Thymus (tissue), 11 donors: Measurements from ENCODE around the gene ADORA2A. TPM values are rescaled to one million over a fixed set of nuclear protein-coding genes. Genes with fewer than 3 reads are reported as not detected.

Source experiments
- DNase-seq, 9 donors: peaks; one replicate each; pipeline ENCODE4 v3.0.0-alpha.2; 2013; ENCODE audit warnings: low spot score in 9 of 9, low read depth in 6 of 9, missing footprints in 1 of 9
- H3K27ac ChIP-seq, 2 donors: one replicate each; pipeline ENCODE4 v1.5.1; 2013; ENCODE audit warnings: control low read depth in 1 of 2, low read depth in 1 of 2, low read length in 1 of 2, mild to moderate bottlenecking in 1 of 2, moderate library complexity in 1 of 2
- H3K27me3 ChIP-seq, 2 donors: one replicate each; pipeline ENCODE4 v1.5.1; 2013; ENCODE audit warnings: low read length in 1 of 2; ENCODE audit not compliant: control insufficient read depth in 2 of 2, insufficient read depth in 1 of 2
- H3K36me3 ChIP-seq, 2 donors: one replicate each; pipeline ENCODE4 v1.5.1; 2013; ENCODE audit warnings: low read length in 1 of 2, mild to moderate bottlenecking in 1 of 2, moderate library complexity in 1 of 2; ENCODE audit not compliant: control insufficient read depth in 2 of 2, insufficient read depth in 2 of 2
- H3K4me1 ChIP-seq, 2 donors: one replicate each; pipeline ENCODE4 v1.5.1; 2013; ENCODE audit warnings: low read length in 2 of 2; ENCODE audit not compliant: control insufficient read depth in 2 of 2, insufficient read depth in 2 of 2
- H3K4me3 ChIP-seq, 2 donors: one replicate each; pipeline ENCODE4 v1.5.1; 2013; ENCODE audit warnings: low read length in 2 of 2, control low read depth in 1 of 2, mild to moderate bottlenecking in 1 of 2
- H3K9me3 ChIP-seq, 2 donors: one replicate each; pipeline ENCODE4 v1.5.1; 2013; ENCODE audit warnings: low read length in 1 of 2, mild to moderate bottlenecking in 1 of 2; ENCODE audit not compliant: control insufficient read depth in 2 of 2, insufficient read depth in 1 of 2
- WGBS: extraction: QIAGEN DNeasy Blood & Tissue Kit; methylation state at CpG from one replicate; pipeline ENCODE4 v1.1.7; 2013; 5-methylcytosine and 5-hydroxymethylcytosine counted together
- polyA plus RNA-seq: library from polyadenylated mRNA; stranded (reverse); fragments of 200-250 nt; gene quantifications from one replicate; pipeline ENCODE4 v1.2.3, GENCODE V29; 2013
- total RNA-seq: library from RNA; stranded (reverse); fragments of 120-200 nt; gene quantifications from one replicate; pipeline ENCODE4 v1.2.4, GENCODE V29; 2013
- donor health status: healthy.

Gene ADORA2A
- total and polyA plus RNA-seq, 2 donors, result 21.8 to 77.4 TPM

DNA sequence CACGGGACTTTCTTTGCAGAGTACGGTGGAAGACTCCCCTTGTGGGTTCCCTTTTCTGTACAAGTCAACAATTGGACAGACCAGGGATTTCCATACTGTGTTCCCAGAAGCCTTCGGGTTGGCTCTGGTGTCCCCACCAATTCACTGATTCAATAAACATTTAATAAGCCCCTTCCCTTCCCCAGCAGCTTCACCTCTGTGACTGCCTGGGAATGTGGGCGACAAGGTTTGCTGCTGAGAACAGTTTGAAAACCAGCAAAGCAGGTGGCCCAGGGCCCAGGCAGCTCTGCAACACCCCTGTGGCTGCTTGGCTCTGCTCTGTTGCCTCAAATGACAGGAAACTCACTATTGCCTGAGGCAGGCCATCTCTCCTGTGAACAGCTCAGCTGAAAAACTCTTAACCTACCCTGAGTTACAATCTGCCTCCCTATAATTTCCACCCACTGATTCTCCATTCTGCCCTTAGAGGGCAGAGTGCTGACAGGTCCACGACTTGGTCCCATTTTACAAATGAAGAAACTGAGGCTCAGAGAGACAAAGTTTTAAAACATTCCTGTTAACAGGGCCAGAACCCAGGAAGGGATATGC is 10.4 kb downstream of the ADORA2A start:
- peaks cover 0 to 5% of the 10 kb centered on the region in 2 donors for H3K9me3 ChIP-seq
- H3K36me3 ChIP-seq, result peaks cover 86 to 91% of the 10 kb centered on the region in 2 donors
- peak overlapping the region; percentile 80 to 98 for H3K27ac ChIP-seq
- peak overlapping the region; percentile 75 to 87 for H3K4me3 ChIP-seq
- H3K27me3 ChIP-seq, result no peaks in the 10 kb centered on the region
- WGBS, result 56% methylated on average over 5 of the region's 5 CpGs
- H3K4me1 ChIP-seq, result peaks cover 77 to 100% of the 10 kb centered on the region in 2 donors
- peak in 5 of 9 donors; percentile 60 to 85 (median 65) for DNase-seq

DNA sequence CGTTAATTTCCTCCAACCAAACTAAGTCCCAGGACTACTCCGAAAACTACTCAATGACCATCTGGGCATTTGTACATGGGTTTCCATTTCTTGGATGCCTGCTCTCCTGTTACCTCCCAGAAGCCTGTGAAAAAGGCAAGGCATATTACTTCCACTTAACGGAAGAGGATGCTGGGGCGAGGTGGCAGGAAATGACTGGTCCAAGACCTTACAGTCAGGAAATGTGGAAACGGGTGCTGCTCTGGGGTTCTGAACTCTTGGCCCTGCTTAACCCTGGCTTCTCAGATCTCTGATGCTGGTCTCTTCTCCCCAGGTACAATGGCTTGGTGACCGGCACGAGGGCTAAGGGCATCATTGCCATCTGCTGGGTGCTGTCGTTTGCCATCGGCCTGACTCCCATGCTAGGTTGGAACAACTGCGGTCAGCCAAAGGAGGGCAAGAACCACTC is 12.9 kb downstream of the ADORA2A start:
- H3K36me3 ChIP-seq, result peaks cover 91 to 98% of the 10 kb centered on the region in 2 donors
- peaks cover 60 to 92% of the 10 kb centered on the region in 2 donors for H3K4me1 ChIP-seq
- peak overlapping the region in 1 of 2 donors; percentile 3 for H3K27ac ChIP-seq
- H3K27me3 ChIP-seq, result no peaks in the 10 kb centered on the region
- no peak overlapping the region for H3K4me3 ChIP-seq
- WGBS, result 91% methylated on average over 10 of the region's 10 CpGs
- H3K9me3 ChIP-seq, result peaks cover 0 to 10% of the 10 kb centered on the region in 2 donors
- DNase-seq, result no peak

- H3K27me3 ChIP-seq, result no peaks in the 10 kb centered on the region
- no peak overlapping the region for H3K27ac ChIP-seq
- peaks cover 54 to 92% of the 10 kb centered on the region in 2 donors for H3K4me1 ChIP-seq
- H3K36me3 ChIP-seq, result peaks cover 89 to 100% of the 10 kb centered on the region in 2 donors
- DNase-seq, result no peak
- H3K4me3 ChIP-seq, result no peak overlapping the region
- peaks cover 0 to 10% of the 10 kb centered on the region in 2 donors for H3K9me3 ChIP-seq
- WGBS, result 97% methylated on average over 30 of the region's 30 CpGs
Measured at GRCh38 chr22:24440718-24441405, 13.5 kb downstream of the ADORA2A start.

GRCh38 chr22:24441406-24442351 is 14.3 kb downstream of the ADORA2A start:
- Histone ChIP-seq H3K27ac (peak overlapping the region in 1 of 2 donors; percentile 51), H3K27me3 (no peaks in the 10 kb centered on the region), H3K4me3 (no peak overlapping the region), H3K4me1 (peaks cover 46 to 86% of the 10 kb centered on the region in 2 donors), H3K9me3 (peaks cover 0 to 10% of the 10 kb centered on the region in 2 donors), H3K36me3 (peaks cover 86 to 99% of the 10 kb centered on the region in 2 donors)
- 95% methylated on average over 8 of the region's 8 CpGs for WGBS
- no peak for DNase-seq

DNA sequence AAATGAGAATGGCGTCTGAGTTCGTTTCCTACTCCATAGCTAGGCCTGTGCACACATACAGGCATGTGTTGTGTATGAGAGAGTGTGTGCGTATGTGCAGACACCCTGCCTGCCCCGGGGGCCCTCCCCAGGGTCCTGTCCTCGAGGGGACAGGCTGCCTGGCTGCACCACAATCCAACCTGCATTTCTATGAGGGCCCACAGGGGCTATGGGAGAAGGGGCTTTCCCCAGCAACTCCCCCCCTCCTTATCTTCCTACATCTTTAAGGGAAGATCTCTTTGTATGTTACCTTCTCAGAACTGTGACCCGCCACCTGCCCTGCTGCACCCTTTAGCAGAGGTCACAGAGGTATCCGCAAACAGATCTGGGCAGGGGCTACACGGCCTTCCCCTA is 14.9 kb downstream of the ADORA2A start:
- WGBS, result 90% methylated on average over 8 of the region's 8 CpGs
- peaks cover 82 to 93% of the 10 kb centered on the region in 2 donors for H3K36me3 ChIP-seq
- H3K27ac ChIP-seq, result peak overlapping the region in 1 of 2 donors; percentile 30
- no peak for DNase-seq
- peaks cover 40 to 79% of the 10 kb centered on the region in 2 donors for H3K4me1 ChIP-seq
- H3K9me3 ChIP-seq, result peaks cover 0 to 10% of the 10 kb centered on the region in 2 donors
- no peak overlapping the region for H3K4me3 ChIP-seq
- no peaks in the 10 kb centered on the region for H3K27me3 ChIP-seq

- no peak overlapping the region for H3K27ac ChIP-seq
- H3K4me1 ChIP-seq, result peaks cover 27 to 66% of the 10 kb centered on the region in 2 donors
- no peak for DNase-seq
- H3K36me3 ChIP-seq, result peaks cover 77 to 80% of the 10 kb centered on the region in 2 donors
- H3K4me3 ChIP-seq, result no peak overlapping the region
- H3K27me3 ChIP-seq, result no peaks in the 10 kb centered on the region
- peaks cover 0 to 10% of the 10 kb centered on the region in 2 donors for H3K9me3 ChIP-seq
Measured at GRCh38 chr22:24443668-24444067, 16.3 kb downstream of the ADORA2A start.

GRCh38 chr22:24444251-24444650 is 16.9 kb downstream of the ADORA2A start:
- 99% methylated on average over 3 of the region's 3 CpGs for WGBS
- Histone ChIP-seq H3K27me3 (no peaks in the 10 kb centered on the region), H3K4me1 (peaks cover 24 to 65% of the 10 kb centered on the region in 2 donors), H3K9me3 (peaks cover 0 to 10% of the 10 kb centered on the region in 2 donors), H3K27ac (no peak overlapping the region), H3K36me3 (peaks cover 71 to 74% of the 10 kb centered on the region in 2 donors), H3K4me3 (no peak overlapping the region)
- no peak for DNase-seq

GRCh38 chr22:24444729-24445466 is 17.5 kb downstream of the ADORA2A start:
- Histone ChIP-seq H3K9me3 (peaks cover 0 to 10% of the 10 kb centered on the region in 2 donors), H3K27me3 (no peaks in the 10 kb centered on the region), H3K4me1 (peaks cover 18 to 62% of the 10 kb centered on the region in 2 donors), H3K36me3 (peaks cover 64 to 68% of the 10 kb centered on the region in 2 donors), H3K27ac (no peak overlapping the region), H3K4me3 (no peak overlapping the region)
- DNase-seq, result no peak
- 98% methylated on average over 12 of the region's 12 CpGs for WGBS
